BJ (cell line): ENCODE data around the gene AATK. TPM values are rescaled to one million over a fixed set of nuclear protein-coding genes. Genes with fewer than 3 reads are reported as not detected.
"Not testable (repeated sequence)": the region's sequence is repeated elsewhere in the genome, so short reads cannot be mapped to it uniquely, and the experiment has no call there.

ENCODE experiments used
- CTCF ChIA-PET: fragments of 350-600 bp; formaldehyde crosslinking; extraction: SDS; loops from one replicate; lab custom pipeline; 2021; ENCODE audit warnings: antibody characterized with exemption, inconsistent platforms; lab: Yijun Ruan, JAX
- POLR2A ChIA-PET: fragments of 300-600 bp; sonication (Branson Sonifier 250); formaldehyde crosslinking; extraction: SDS; loops from one replicate; lab custom pipeline; 2021; ENCODE audit warnings: antibody characterized with exemption; lab: Charles Lee
- DNase-seq: peaks from one replicate; pipeline ENCODE4 v3.0.0-alpha.2; 2011; ENCODE audit warnings: low read depth
- H3K27me3 ChIP-seq: 2 replicates; pipeline ENCODE4 v1.6.0; 2011; ENCODE audit warnings: low read length; ENCODE audit not compliant: control insufficient read depth, insufficient read depth
- H3K36me3 ChIP-seq: 2 replicates; pipeline ENCODE4 v1.5.1; 2011; ENCODE audit warnings: low read length; ENCODE audit not compliant: control insufficient read depth, insufficient read depth
- H3K4me3 ChIP-seq: 2 replicates; pipeline ENCODE4 v1.5.1; 2011; ENCODE audit warnings: low read depth, mild to moderate bottlenecking, control low read depth, low read length
- polyA plus RNA-seq: library from polyadenylated mRNA; depleted of rRNA; stranded (reverse); fragments of >200 nt; gene quantifications from 2 replicates; pipeline ENCODE4 v1.2.3, GENCODE V29; 2011
- TF ChIP-seq, protein P1 (sequence below): IDR thresholded peaks from 2 replicates; pipeline ENCODE4 v1.5.1; 2011; ENCODE audit warnings: low read depth, mild to moderate bottlenecking, control low read depth, inconsistent platforms, low read length, moderate library complexity; ENCODE audit not compliant: insufficient read depth

The AATK gene
- polyA plus RNA-seq, 1 experiment = 0.29 TPM

DNA sequence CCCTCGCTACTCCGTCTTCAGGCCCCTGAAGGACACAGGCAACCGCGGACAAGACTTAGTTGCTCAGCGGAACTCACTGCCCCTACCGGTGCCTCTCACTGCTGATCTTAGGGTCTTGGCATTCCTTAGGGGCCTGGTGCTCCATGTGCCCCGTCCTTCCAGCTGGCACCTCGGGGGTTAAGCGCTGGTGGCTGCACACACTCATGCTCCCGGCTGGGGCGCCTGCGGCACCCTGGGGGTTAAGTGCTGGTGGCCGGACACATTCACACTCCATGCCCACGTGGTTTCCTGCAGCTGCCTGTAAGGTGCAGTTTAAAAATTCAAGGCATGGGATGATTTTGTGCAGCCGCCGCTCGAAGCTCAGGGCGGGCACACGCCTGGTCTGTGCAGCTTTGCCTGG lies 86.0 kb downstream of the AATK start:
- TF ChIP-seq, protein P1, sequence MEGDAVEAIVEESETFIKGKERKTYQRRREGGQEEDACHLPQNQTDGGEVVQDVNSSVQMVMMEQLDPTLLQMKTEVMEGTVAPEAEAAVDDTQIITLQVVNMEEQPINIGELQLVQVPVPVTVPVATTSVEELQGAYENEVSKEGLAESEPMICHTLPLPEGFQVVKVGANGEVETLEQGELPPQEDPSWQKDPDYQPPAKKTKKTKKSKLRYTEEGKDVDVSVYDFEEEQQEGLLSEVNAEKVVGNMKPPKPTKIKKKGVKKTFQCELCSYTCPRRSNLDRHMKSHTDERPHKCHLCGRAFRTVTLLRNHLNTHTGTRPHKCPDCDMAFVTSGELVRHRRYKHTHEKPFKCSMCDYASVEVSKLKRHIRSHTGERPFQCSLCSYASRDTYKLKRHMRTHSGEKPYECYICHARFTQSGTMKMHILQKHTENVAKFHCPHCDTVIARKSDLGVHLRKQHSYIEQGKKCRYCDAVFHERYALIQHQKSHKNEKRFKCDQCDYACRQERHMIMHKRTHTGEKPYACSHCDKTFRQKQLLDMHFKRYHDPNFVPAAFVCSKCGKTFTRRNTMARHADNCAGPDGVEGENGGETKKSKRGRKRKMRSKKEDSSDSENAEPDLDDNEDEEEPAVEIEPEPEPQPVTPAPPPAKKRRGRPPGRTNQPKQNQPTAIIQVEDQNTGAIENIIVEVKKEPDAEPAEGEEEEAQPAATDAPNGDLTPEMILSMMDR = no peak
- no peak for DNase-seq
- CTCF ChIA-PET = interaction anchor here (1.3 kb wide), 1 partner anchor 17 kb away, joined by 4 read pairs; no protein-coding TSS in a partner anchor
- POLR2A ChIA-PET = no interaction called here
- Histone ChIP-seq H3K4me3 (no peak overlapping the region), H3K36me3 (peaks cover 1% of the 10 kb centered on the region), H3K27me3 (no peaks in the 10 kb centered on the region)

DNA sequence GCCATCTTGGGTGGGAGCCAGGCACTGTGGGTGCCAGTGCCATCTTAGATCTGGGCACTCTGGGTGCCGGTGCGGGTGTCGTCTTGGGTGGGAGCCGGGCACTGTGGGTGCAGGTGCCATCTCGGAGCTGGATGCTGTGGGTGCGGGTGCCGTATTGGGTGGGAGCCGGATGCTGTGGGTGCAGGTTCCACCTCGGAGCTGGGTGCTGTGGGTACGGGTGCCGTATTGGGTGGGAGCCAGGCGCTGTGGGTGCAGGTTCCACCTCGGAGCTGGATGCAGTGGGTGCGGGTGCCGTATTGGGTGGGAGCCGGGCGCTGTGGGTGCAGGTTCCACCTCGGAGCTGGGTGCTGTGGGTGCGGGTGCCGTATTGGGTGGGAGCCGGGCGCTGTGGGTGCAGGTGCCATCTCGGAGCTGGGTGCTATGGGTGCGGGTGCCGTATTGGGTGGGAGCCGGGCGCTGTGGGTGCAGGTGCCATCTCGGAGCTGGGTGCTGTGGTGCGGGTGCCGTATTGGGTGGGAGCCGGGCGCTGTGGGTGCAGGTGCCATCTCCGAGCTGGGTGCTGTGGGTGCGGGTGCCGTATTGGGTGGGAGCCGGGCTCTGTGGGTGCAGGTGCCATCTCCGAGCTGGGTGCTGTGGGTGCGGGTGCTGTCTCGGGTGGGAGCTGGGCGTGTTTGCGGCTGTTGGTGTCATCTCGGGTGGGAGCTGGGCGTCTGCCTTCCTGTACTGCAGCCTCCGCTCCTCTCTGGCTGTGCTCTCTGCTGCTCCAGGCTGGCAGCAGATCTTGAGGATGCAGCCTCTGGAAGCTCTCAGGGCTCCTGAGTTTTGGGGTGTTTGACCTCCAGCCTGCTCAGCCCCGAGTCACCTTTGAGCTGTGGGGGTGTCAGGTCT lies 87.8 kb downstream of the AATK start:
- H3K27me3 ChIP-seq, H3K4me3 ChIP-seq, POLR2A ChIA-PET, DNase-seq, H3K36me3 ChIP-seq: not testable (repeated sequence)
- CTCF ChIA-PET = interaction anchor here (1.5 kb wide), 1 partner anchor 19 kb away, joined by 7 read pairs; no protein-coding TSS in a partner anchor

DNA sequence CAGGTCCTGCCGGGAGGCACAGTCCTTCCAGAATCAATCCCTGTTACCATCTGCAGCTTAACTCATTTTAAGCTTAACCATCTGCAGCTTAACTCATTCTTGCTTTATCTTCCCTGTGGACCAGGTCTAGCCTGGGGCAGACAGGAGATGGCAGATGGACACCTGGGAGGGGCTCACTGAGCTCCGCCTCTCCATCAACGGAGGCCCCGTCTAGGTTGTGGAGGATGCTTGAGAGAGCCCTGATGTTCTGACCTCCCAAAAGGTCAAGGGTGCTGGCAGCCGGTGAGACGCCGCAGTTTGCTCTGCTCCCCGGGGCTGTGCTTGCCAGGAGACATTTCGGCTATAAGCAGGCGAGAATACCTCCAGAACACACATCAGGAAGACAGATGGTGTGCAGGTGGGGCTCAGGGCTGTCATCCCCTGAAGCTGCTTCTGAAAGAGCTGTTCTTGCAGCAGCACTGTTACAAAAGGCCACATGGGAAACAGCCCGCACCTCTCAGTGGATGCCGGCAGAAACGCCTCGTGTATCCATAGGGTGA lies 89.8 kb downstream of the AATK start:
- H3K4me3 ChIP-seq = no peak overlapping the region
- H3K27me3 ChIP-seq = no peaks in the 10 kb centered on the region
- ChIA-PET POLR2A (no interaction called here), CTCF (no interaction called here)
- TF ChIP-seq, protein P1 = no peak
- H3K36me3 ChIP-seq = no peaks in the 10 kb centered on the region; the same call in none of the 2 replicates
- no peak for DNase-seq

DNA sequence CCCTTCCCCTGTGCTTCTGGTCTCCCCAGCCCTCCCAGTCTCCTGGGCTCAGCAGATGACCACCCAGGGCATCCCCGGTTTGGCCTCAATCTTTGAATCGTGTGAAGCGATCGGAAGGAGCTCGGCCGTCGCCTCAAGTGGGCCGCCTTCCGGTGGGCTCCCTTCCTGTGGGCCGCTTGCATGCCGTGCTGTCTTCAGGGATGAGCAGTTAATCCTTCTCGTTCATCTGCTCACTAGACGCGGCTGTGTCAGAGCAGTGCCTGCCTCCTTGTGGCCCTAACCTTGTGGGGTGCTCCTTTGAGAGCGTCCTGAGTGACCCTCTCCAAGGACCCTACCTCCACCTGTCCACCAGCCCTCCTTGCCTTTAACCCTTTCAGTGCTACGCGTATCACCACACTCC lies 90.7 kb downstream of the AATK start:
- Histone ChIP-seq H3K27me3 (no peaks in the 10 kb centered on the region), H3K36me3 (no peaks in the 10 kb centered on the region; the same call in none of the 2 replicates), H3K4me3 (no peak overlapping the region)
- POLR2A ChIA-PET = no interaction called here
- TF ChIP-seq, protein P1 = no peak
- CTCF ChIA-PET = no interaction called here
- no peak for DNase-seq

DNA sequence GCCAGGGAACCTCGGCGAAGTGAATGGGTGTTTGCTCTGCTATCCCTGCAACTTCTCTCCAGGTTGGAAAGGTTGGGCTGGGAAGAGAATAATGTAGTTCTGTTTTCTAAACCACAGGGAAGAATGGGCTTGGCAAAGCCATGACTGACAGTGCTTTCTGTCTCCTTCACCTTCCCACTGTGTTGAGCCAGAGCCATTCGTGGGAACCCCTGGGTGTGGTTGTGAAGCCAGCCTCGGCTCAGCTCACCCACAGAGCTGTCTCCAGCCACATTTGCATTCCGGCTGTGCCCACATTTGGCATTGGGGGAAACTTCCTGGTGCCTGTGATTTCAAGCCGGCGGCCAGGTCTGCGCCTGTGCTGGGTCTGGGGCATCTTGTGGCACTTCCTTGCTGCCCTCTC lies 91.1 kb downstream of the AATK start:
- H3K36me3 ChIP-seq = no peaks in the 10 kb centered on the region; the same call in none of the 2 replicates
- POLR2A ChIA-PET = no interaction called here
- CTCF ChIA-PET = no interaction called here
- H3K27me3 ChIP-seq = no peaks in the 10 kb centered on the region
- no peak overlapping the region for H3K4me3 ChIP-seq
- TF ChIP-seq, protein P1 = no peak
- no peak for DNase-seq
